Endothelial cell of umbilical vein (primary cell): ENCODE results near the gene CRKL. TPM values are rescaled to one million over a fixed set of nuclear protein-coding genes. Genes with fewer than 3 reads are reported as not detected.
"Not testable (repeated sequence)": the region's sequence is repeated elsewhere in the genome, so short reads cannot be mapped to it uniquely, and the experiment has no call there.

ENCODE experiments used
- BruUV-seq: library from RNA; stranded (reverse); fragments of 400-500 nt; replicated peaks from 2 replicates; lab custom pipeline; 2021; lab: Mats Ljungman, UMichigan
- CTCF ChIA-PET: fragments of 300-600, 350-600 bp; sonication (Branson Sonifier 250); formaldehyde crosslinking; loops from one replicate; lab custom pipeline; 2021; ENCODE audit warnings: antibody characterized with exemption, inconsistent platforms; lab: Charles Lee
- POLR2A ChIA-PET: fragments of 300-600, 350-600 bp; sonication (Branson Sonifier 250); formaldehyde crosslinking; loops from one replicate; lab custom pipeline; 2021; ENCODE audit warnings: antibody characterized with exemption, inconsistent platforms; lab: Charles Lee
- DNase-seq: peaks from one replicate; pipeline ENCODE4 v3.0.0-alpha.2; 2011; ENCODE audit warnings: low read depth, low spot score
- FAIRE-seq: peaks from 2 replicates; lab custom pipeline; 2011; peaks lifted over from hg19 to GRCh38; lab: Jason Lieb, UNC
- H2AFZ ChIP-seq: 2 replicates; pipeline ENCODE4 v1.6.0; 2012; ENCODE audit warnings: low read depth, low read length, control low read depth, inconsistent platforms
- H3K27ac ChIP-seq: 2 replicates; pipeline ENCODE4 v1.5.1; 2011; ENCODE audit warnings: low read depth, mild to moderate bottlenecking, control low read depth, low read length, moderate library complexity; ENCODE audit not compliant: insufficient read depth
- H3K27me3 ChIP-seq, 2 experiments: 2 replicates each; pipeline versions ENCODE4 v1.6.0 to v1.6.1; 2011; ENCODE audit warnings: low read length in 2 of 2, mixed read lengths in 1 of 2; ENCODE audit not compliant: control insufficient read depth in 2 of 2, insufficient read depth in 2 of 2
- H3K36me3 ChIP-seq, 2 experiments: 2 replicates in 1 of 2; 3 replicates in 1 of 2; pipeline ENCODE4 v1.5.1; 2011; ENCODE audit warnings: low read length in 2 of 2, mild to moderate bottlenecking in 1 of 2, moderate library complexity in 1 of 2; ENCODE audit not compliant: control insufficient read depth in 2 of 2, insufficient read depth in 2 of 2; ENCODE audit errors: extremely low read depth in 1 of 2
- H3K4me1 ChIP-seq: 3 replicates; pipeline ENCODE4 v1.5.1; 2011; ENCODE audit warnings: mild to moderate bottlenecking, low read length; ENCODE audit not compliant: control insufficient read depth, insufficient read depth; ENCODE audit errors: extremely low read depth
- H3K4me2 ChIP-seq: 2 replicates; pipeline ENCODE4 v1.6.1; 2011; ENCODE audit warnings: low read length, control low read depth, mixed read lengths; ENCODE audit not compliant: insufficient read depth
- H3K4me3 ChIP-seq, 3 experiments: fragments of 200-600 bp in 1 of 3; sonication (generic), shearing (Covaris generic) in 1 of 3; replicated peaks in 1 of 3; 2 replicates each; pipeline ENCODE4 v1.5.1; 2011 to 2016; ENCODE audit warnings: control low read depth in 3 of 3, low read length in 3 of 3, mild to moderate bottlenecking in 2 of 3, inconsistent platforms in 1 of 3, low read depth in 1 of 3, moderate library complexity in 1 of 3; ENCODE audit not compliant: insufficient read depth in 1 of 3
- H3K79me2 ChIP-seq: 2 replicates; pipeline ENCODE4 v1.6.0; 2012; ENCODE audit warnings: low read length, inconsistent platforms; ENCODE audit not compliant: control insufficient read depth, insufficient read depth
- H3K9ac ChIP-seq: replicated peaks from 2 replicates; pipeline ENCODE3; 2011; ENCODE audit warnings: low read length, control low read depth; ENCODE audit not compliant: insufficient read depth; ENCODE audit errors: extremely low read depth
- H3K9me1 ChIP-seq: replicated peaks from 3 replicates; pipeline ENCODE4 v1.6.0; 2011; ENCODE audit warnings: mild to moderate bottlenecking, low read length; ENCODE audit not compliant: control insufficient read depth, insufficient read depth; ENCODE audit errors: extremely low read depth
- H3K9me3 ChIP-seq: replicated peaks from 2 replicates; pipeline ENCODE4 v1.5.1; 2012; ENCODE audit warnings: low read length, inconsistent platforms; ENCODE audit not compliant: control insufficient read depth, insufficient read depth
- H4K20me1 ChIP-seq: replicated peaks from 2 replicates; pipeline ENCODE3; 2011; ENCODE audit warnings: mild to moderate bottlenecking, low read length; ENCODE audit not compliant: control insufficient read depth, insufficient read depth; ENCODE audit errors: extremely low read depth
- EZH2 ChIP-seq: IDR thresholded peaks from 2 replicates; pipeline ENCODE4 v1.6.1; 2012; ENCODE audit warnings: borderline replicate concordance, low read depth, mild to moderate bottlenecking, moderate library complexity, low read length, inconsistent platforms; ENCODE audit not compliant: severe bottlenecking
- FOS ChIP-seq: IDR thresholded peaks from 2 replicates; pipeline ENCODE4 v1.6.1; 2011; ENCODE audit warnings: mild to moderate bottlenecking, low read length, moderate library complexity, borderline replicate concordance; ENCODE audit not compliant: insufficient read depth
- GATA2 ChIP-seq: IDR thresholded peaks from 2 replicates; pipeline ENCODE4 v1.7.0; 2011; ENCODE audit warnings: low read depth, mild to moderate bottlenecking, moderate library complexity, mixed read lengths, low read length; ENCODE audit not compliant: insufficient read length, insufficient read depth
- JUN ChIP-seq: IDR thresholded peaks from 2 replicates; pipeline ENCODE4 v1.6.1; 2011; ENCODE audit warnings: borderline replicate concordance, low read depth; ENCODE audit not compliant: insufficient read length, insufficient read depth
- MYC ChIP-seq: IDR thresholded peaks from one replicate; pipeline ENCODE4 v1.6.1; 2011; ENCODE audit warnings: mild to moderate bottlenecking, low read depth, low read length
- POLR2A ChIP-seq: IDR thresholded peaks from 2 replicates; pipeline ENCODE4 v1.6.1; 2012; ENCODE audit warnings: low read depth, mild to moderate bottlenecking, control low read depth, low read length
- POLR2AphosphoS5 ChIP-seq: IDR thresholded peaks from 2 replicates; pipeline ENCODE4 v1.6.1; 2012; ENCODE audit warnings: low read depth, mild to moderate bottlenecking, control low read depth, low read length, moderate library complexity; ENCODE audit not compliant: insufficient read depth
- dilution Hi-C: fragments of 300-500 bp; cut with MboI; formaldehyde crosslinking; loops from one replicate; pipeline ENCODE4 v1.15.0; 2019; ENCODE audit warnings: low sequenced_read_pairs; ENCODE audit not compliant: extremely low pct_ligation_motif_present
- intact Hi-C: fragments of 100-400 bp; cut with micrococcal nuclease; formaldehyde crosslinking; loops from one replicate; pipeline ENCODE4 v1.10.0; 2022
- polyA plus RNA-seq, 4 experiments: library from polyadenylated mRNA; depleted of rRNA in 3 of 4; stranded (reverse) in 3 of 4; unstranded in 1 of 4; fragments of >200 nt; gene quantifications; 2 replicates each; pipeline versions ENCODE4 v1.2.1 to v1.2.3, GENCODE V29; 2011 to 2012; ENCODE audit warnings: missing spikeins in 1 of 4
- total RNA-seq: library from RNA; stranded (reverse); gene quantifications from 2 replicates; pipeline ENCODE4 v1.2.3, GENCODE V29; 2021
- TF ChIP-seq, protein P1 (sequence below): IDR thresholded peaks from 2 replicates; pipeline ENCODE4 v1.6.1; 2011; ENCODE audit not compliant: insufficient read depth, insufficient read length
- TF ChIP-seq, protein P2 (sequence below), 2 donors: IDR thresholded peaks; 1 replicate in 1 of 2; 2 replicates in 1 of 2; pipeline ENCODE4 v1.5.1; 2011; ENCODE audit warnings: low read length in 2 of 2, mild to moderate bottlenecking in 2 of 2, moderate library complexity in 2 of 2, control low read depth in 1 of 2, inconsistent platforms in 1 of 2, low read depth in 1 of 2; ENCODE audit not compliant: insufficient read depth in 1 of 2; ENCODE audit errors: extremely low read depth in 1 of 2

The CRKL gene
- total and polyA plus RNA-seq, 2 donors (not counting 3 experiments of a cell fraction or from before 2014, with no cell fraction given): 18.0 to 50.6 TPM

DNA sequence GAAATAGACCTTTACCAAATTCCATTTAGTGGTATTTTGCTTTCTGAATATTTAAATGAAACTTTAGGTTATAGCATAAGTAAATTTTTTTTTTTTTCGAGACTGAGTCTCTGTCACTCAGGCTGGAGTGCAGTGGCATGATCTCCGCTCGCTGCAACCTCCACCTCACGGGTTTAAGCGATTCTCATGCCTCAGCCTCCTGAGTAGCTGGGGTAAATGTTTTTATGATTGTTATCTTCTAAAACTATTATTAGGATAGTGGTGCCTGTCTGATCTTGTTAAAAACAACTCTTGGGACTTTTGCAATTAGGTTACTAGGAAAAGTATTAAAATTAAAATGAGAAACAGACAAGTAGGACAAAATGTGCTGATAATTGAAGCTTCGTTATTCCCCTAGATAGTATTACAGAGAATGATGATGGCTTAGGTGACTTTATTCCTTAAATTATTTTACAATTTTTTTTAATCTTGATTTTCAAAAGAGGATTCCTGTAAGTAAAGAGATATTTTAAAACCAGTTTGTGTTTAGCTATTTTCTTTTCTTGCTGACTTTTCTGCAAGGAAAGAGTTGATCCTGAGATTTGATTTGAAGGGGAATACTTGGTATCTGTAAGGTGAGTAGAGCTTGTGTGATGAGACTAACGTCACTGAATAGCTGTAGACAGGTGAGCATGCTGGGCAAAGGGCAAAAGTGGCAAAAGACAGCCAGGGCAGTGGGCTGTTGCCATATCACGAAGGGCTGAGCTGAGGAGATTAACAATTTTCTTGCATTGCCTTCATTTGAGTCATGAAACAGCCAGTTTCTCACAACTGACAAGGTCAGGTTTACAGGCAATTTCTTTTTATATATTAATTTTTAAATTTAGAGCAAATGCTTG lies 20.8 kb downstream of the CRKL start:
- H3K9ac ChIP-seq: no peak overlapping the region
- H3K4me2 ChIP-seq: no peak overlapping the region
- DNase-seq (no peak), FAIRE-seq (peak; percentile 24)
- intact Hi-C loops (no loop called here), dilution Hi-C loops (no loop called here)
- H3K27me3 ChIP-seq: no peaks in the 10 kb centered on the region
- ChIA-PET POLR2A (no interaction called here), CTCF (interaction anchor here (1.6 kb wide), 1 partner anchor 21 kb away, joined by 5 read pairs; the partner anchor contains the start of gene CRKL)
- BruUV-seq: no TSS peak
- no peaks in the 10 kb centered on the region for H3K9me3 ChIP-seq
- peaks cover 21% of the 10 kb centered on the region for H4K20me1 ChIP-seq
- peaks cover 94% of the 10 kb centered on the region for H3K79me2 ChIP-seq
- peaks cover 5 to 9% of the 10 kb centered on the region in 2 experiments for H3K36me3 ChIP-seq
- H3K4me1 ChIP-seq: no peaks in the 10 kb centered on the region
- H3K27ac ChIP-seq: no peak overlapping the region
- no peak overlapping the region for H3K4me3 ChIP-seq
- H2AFZ ChIP-seq: no peak overlapping the region
- no peaks in the 10 kb centered on the region for H3K9me1 ChIP-seq
- TF ChIP-seq, protein P1, sequence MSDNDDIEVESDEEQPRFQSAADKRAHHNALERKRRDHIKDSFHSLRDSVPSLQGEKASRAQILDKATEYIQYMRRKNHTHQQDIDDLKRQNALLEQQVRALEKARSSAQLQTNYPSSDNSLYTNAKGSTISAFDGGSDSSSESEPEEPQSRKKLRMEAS: no peak
- TF ChIP-seq, protein P2, sequence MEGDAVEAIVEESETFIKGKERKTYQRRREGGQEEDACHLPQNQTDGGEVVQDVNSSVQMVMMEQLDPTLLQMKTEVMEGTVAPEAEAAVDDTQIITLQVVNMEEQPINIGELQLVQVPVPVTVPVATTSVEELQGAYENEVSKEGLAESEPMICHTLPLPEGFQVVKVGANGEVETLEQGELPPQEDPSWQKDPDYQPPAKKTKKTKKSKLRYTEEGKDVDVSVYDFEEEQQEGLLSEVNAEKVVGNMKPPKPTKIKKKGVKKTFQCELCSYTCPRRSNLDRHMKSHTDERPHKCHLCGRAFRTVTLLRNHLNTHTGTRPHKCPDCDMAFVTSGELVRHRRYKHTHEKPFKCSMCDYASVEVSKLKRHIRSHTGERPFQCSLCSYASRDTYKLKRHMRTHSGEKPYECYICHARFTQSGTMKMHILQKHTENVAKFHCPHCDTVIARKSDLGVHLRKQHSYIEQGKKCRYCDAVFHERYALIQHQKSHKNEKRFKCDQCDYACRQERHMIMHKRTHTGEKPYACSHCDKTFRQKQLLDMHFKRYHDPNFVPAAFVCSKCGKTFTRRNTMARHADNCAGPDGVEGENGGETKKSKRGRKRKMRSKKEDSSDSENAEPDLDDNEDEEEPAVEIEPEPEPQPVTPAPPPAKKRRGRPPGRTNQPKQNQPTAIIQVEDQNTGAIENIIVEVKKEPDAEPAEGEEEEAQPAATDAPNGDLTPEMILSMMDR (IDR thresholded peaks at IDR 0.05; ENCODE audit: extremely low read depth in 1 of 2, insufficient read depth in 1 of 2, low read depth in 1 of 2, low read length in 2 of 2): no peak
- TF ChIP-seq JUN (no peak), GATA2 (no peak), POLR2AphosphoS5 (no peak), POLR2A (no peak), FOS (no peak), MYC (no peak), EZH2 (no peak)

DNA sequence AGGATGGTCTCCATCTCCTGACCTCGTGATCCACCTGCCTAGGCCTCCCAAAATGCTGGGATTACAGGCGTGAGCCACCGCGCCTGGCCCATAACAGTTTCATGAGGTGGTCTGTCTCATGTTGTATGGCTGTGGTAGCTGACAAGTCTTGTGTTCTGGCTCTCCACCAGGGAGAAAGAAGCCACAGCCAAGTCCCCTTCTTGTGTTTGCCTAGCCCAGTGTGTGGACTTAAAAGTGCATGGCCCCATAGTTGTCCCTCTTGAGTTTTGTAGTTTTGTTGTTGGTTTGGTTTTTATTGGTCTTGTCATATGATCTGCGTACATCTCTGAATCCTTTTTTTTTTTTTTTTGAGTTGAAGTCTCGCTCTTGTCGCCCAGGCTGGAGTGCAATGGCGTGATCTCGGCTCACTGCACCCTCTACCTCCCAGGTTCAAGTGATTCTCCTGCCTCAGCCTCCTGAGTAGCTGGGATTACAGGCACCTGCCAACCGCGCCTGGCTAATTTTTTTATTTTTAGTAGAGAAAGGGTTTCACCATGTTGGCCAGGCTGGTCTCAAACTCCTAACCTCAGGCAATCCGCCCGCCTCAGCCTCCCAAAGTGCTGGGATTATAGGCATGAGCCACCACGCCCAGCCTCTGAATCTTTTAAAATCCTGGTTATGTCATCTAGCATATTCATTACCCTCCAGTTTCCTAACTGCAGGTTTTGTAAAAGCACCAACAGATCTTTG lies 22.4 kb downstream of the CRKL start:
- H3K4me3 ChIP-seq, BruUV-seq, H3K9me1 ChIP-seq, H3K27ac ChIP-seq, dilution Hi-C loops, FAIRE-seq, DNase-seq, intact Hi-C loops, H2AFZ ChIP-seq, POLR2A ChIA-PET, H3K9ac ChIP-seq, H3K4me1 ChIP-seq, H3K36me3 ChIP-seq, H3K9me3 ChIP-seq, H3K27me3 ChIP-seq, H3K4me2 ChIP-seq: not testable (repeated sequence)
- Histone ChIP-seq H4K20me1 (peaks cover 24% of the 10 kb centered on the region), H3K79me2 (peaks cover 94% of the 10 kb centered on the region)
- CTCF ChIA-PET: interaction anchor here (0.8 to 1.0 kb wide), 2 partner anchors 11 to 23 kb away, joined by 3 to 4 read pairs; partner anchors contain the start of gene CRKL
